22Rv1 (cell line): ENCODE measurements around the gene IFNAR1.

Experiments used
- ZFX ChIP-seq: fragments of 450-650 bp; IDR thresholded peaks from 2 replicates; pipeline ENCODE4 v1.6.1; 2017; ENCODE audit warnings: antibody characterized with exemption, borderline replicate concordance
- TF ChIP-seq, protein P1 (sequence below): fragments of 450-650 bp; IDR thresholded peaks from 2 replicates; pipeline ENCODE4 v1.5.1; 2017; ENCODE audit warnings: mild to moderate bottlenecking

DNA sequence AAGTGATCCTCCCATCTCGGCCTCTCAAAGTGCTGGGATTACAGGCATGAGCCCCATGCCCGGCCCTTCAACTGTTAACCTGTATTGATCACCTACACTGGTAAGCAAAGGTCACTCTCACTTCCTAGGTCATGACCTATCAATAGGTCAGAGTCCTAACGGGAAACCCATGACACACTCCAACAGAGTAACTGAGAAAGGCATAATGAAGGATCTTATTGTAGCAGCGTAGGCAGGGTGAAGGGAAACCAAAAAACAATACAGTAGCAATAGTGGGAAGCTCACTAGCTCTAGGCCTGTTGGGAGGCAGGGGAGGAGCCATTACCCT lies 19.5 kb upstream of the IFNAR1 start:
- TF ChIP-seq, protein P1, sequence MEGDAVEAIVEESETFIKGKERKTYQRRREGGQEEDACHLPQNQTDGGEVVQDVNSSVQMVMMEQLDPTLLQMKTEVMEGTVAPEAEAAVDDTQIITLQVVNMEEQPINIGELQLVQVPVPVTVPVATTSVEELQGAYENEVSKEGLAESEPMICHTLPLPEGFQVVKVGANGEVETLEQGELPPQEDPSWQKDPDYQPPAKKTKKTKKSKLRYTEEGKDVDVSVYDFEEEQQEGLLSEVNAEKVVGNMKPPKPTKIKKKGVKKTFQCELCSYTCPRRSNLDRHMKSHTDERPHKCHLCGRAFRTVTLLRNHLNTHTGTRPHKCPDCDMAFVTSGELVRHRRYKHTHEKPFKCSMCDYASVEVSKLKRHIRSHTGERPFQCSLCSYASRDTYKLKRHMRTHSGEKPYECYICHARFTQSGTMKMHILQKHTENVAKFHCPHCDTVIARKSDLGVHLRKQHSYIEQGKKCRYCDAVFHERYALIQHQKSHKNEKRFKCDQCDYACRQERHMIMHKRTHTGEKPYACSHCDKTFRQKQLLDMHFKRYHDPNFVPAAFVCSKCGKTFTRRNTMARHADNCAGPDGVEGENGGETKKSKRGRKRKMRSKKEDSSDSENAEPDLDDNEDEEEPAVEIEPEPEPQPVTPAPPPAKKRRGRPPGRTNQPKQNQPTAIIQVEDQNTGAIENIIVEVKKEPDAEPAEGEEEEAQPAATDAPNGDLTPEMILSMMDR, result no peak
- TF ChIP-seq ZFX, result no peak
